Measurements from ENCODE around the gene KDM4C.
"Not testable (repeated sequence)": the region's sequence is repeated elsewhere in the genome, so short reads cannot be mapped to it uniquely, and the experiment has no call there.

The KDM4C gene

DNA sequence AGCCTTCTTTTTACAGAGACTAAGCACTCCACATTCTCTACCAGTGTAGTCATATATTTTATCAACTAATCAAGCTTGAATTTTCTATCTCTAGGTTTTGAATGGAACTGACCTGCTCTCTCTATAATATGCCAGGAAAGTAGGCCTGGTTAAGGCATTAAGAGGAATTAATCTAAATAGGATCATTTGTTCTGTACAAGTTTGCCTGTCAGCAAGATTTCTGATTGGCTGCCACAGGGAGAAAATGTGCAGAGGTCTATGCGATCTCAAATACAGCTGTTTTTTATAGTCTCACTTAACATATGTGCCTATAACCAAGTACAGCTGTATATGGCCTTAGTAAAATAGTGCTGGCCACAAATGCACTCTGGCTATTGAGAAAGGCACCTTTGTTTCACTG lies 418.8 kb downstream of the KDM4C start:
- no peak for DNase-seq

DNA sequence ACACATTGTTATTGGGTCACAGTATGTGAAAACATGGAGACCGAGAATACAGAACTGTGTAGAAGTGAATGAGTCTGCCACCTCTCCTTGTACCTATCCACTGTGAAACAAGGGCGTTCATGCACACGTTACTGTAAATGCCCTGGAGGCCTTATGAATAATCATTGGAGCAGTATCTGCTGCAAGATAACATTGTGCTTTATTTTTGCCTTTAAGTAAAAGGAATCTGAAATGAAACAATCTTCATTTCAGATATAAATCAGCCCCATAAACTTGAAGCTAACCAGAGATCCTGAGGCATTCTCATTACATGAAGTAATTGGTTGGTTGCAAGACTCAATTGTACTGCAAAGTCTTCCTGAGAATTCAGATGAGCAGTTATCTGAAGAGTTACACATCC lies 419.6 kb downstream of the KDM4C start:
- DNase-seq: no peak

DNA sequence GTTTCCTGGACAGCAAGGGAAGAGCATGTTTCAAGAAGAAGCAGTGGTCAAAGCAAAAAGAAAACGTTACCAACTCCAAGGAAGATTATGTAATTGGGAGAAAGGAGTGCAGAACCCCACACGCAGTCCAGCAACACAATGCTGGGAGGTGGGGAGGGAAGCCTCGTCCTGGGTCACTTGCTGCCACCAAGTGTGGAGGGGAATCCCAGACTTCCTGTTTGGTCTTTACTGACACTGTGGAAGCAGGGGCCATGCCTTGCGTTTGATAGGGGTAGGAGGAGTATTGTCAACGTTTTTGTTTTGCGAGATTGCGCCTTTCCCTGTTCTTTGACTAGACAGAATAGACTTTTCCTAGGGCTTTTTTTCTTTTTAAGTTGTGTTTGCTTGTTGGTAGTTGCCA lies 421.0 kb downstream of the KDM4C start:
- DNase-seq: no peak

DNA sequence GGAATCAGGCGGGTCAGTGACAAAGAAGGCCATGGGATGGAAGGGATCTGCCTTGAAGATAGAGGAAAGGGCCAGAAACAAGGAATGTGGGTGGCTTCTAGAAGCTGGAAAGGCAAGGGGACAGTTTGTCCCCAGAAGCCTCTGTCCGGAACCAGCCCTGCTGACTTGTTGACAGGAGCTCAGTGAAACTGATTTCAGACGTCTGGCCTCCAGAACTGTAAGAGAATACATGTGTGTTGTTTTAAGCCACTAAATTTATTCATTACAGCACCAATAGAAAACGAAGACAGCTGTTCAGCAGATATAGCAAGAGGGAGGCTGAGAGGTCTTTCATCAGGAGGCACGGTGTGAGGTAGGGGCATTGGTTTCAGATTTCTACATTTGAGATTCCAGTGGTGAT lies 422.5 kb downstream of the KDM4C start:
- no peak for DNase-seq

DNA sequence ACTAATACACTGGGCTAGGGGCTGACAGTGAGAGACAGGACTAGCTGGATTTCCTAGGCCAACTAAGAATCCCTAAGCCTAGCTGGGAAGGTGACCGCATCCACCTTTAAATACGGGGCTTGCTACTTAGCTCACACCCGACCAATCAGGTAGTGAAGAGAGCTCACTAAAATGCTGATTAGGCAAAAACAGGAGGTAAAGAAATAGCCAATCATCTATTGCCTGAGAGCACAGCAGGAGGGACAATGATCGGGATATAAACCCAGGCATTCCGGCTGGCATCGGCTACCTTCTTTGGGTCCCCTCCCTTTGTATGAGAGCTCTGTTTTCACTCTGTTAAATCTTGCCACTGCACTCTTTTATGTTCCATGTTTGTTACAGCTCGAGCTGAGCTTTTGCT lies 425.4 kb downstream of the KDM4C start:
- not testable (repeated sequence) for DNase-seq

DNA sequence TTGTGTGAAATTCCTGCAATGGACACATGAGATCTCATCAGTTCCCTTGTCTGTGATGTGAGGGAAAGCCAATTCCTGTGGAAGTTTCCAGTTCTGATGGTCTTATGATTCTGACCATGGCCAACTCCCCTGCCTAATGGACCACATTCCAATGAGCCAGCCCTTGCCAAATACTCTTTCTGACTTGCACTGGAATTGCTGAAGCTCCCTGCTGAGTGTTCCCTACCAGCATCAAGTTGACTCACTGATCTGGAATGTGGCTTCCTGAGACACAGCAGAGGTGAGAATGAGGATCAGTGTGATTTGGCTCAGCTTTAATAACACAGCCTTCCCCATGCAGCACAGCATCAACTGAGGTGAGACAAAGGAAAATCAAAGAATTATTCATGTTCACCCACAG lies 427.8 kb downstream of the KDM4C start:
- DNase-seq: no peak

DNA sequence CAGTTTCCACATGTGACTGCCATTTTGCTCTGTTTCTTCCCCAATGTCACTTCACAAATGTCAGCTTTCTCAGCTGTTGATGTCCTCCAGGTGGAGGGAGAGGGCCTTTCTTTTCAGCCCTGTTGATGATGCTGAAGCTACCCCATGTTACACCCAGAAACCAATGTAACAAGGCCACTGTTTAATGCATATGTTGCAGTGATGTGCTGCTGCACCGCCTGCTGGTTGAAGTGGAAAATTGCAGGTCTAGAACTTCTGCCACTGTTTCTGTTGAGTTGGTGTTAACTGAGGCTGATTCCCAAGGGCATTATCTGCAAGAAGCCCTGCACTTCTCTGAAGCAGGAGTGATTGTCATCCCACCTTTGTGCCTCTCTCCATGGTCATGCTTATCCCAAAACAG lies 428.4 kb downstream of the KDM4C start:
- DNase-seq: no peak

DNA sequence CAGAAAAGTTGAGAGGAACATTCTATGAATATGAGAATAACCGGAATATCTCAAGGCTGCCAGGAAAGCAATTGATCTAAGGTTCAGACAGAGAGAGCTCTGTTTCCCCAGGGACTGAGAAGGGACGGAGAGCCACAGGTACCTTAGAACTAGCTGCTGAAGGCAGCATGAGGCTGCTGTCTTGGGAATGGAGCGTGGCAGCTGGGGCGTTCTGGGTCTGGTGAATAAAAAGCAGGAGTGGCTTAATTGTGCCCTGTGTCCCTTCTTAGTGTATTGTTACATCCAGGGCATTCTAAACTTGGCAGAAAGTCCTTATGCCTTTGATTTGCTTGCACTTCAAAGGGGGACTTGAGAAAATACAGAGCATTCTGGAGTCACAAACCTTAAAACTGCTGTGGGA lies 434.5 kb downstream of the KDM4C start:
- DNase-seq: no peak

DNA sequence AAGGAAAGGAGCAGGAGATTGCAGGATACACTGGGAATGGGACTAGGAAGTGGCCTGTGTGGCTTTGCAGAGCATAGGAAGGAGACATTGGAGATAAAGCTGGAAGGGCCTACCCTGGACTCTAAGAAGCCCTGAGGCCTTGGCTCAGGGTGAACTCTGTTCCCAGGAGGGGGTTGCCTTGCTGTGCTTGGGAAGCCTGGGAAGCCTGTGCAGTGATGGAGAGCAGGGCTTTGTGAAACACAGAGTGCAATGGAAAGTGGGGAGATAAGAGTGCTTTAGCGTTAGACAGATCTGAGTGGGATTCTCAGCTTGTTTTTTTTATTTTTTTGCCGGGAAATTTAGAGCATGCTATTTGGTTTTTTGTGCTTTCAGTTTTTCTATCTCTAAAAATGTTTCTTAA lies 437.8 kb downstream of the KDM4C start:
- DNase-seq: no peak

DNA sequence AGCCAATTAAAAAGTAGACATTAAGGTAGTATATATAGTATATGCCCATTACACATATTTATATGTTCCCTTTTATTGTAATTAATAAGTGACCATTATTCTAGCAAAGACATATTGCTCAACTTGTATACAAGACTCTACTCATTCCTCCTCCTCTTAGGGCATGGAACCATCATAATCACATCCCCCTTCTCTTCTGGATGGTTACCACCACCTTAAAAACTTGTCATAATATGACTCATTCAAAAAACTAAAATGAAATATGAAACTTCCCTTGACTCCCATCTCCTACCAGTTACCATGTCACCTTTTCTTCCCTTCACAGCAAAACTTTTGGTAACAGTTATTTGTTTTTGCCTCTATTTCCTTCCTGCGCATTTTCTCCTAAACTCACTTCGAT lies 438.7 kb downstream of the KDM4C start:
- no peak for DNase-seq

DNA sequence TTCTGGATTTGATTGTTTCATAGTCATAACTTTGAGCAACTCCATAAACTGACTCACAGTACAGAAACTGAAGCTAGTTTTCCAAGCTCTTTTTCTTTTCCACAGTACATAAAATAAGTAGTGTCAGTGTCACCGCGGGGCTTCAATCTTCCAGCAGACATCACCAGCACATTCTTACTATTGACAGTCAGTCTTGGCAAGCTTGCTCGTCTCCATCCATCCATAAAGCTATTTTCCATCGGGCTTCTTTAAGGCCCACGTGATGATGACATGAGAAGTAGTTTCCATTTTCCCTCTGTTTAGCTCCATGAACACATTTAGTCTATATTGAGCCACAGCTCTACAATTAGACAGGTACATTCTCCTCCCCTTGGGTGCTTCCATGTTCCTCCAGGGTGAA lies 443.4 kb downstream of the KDM4C start:
- no peak for DNase-seq

DNA sequence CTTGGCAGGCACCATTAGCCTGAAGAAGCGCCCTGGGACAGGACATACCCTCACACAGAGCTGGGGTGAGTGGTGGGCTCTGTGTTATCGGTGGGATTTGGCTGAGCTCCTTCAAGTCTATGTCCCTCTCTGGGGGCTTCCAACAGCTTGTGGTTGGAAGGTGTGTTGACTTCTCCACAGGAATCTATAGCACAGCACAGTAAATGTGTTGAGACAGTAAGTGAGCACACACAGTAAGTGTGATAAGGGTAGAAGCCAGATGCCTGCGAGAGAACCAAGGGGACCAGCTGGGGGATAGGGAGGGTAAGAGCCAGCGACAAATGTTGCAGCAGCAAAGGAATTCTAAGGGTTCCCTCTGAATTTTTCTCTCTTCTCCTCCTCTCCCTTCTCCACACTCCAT lies 448.0 kb downstream of the KDM4C start:
- no peak for DNase-seq

DNA sequence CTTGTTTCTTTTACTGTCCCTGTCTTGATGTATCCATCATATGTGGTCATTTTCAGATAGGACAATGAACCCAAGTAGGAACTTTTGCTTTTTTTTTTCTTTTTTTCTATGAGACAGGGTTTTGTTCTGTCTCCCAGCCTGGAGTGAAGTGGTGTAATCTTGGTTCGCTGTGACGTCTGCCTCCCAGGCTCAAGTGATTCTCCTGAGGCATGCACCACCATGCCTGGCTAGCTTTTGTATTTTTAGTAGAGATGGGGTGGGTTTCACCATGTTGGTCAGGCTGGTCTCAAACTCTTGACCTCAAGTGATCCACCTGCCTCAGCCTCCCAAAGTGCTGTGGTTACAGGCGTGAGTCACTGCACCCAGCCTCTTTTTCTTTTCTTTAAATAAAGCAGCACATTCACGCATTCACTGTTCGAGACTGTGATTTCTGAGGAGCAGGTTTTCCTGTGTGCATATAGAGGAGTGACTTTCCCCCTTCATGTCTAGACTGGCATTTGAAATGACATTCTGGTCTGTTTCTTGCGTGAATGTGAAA lies 448.5 kb downstream of the KDM4C start:
- DNase-seq: no peak

DNA sequence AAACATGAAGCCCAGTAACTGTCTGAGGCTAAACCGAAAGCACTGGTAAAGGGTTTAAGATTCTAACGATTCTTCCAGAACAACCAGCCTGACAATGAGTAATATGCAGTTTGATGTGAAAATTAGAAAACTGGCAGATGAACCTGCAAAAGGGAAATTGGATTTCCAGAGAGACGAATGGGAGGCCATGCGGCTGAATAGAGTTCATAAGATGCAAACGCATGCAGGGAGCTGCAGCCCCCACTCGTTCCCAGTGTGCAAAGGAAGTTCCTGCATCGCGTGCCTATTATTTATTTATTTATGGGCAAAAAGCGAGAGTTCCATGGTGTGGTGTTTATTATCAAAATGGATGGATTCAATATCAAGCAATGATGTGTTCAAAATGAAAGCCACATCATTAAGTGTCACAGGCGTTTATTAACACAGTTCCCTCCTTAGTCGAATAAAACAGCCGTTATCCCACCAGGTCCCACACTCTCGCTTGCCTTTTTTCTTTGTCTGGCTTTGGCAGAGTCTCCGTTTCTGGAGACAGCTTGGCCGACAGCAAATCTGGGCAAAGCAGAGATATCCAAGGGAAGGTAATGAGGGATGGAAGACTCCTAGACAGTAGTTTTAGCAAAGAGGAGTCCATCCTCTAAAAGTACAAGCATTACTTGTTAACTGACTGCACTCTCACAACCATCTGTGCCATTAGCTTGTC lies 451.4 kb downstream of the KDM4C start:
- no peak for DNase-seq

DNA sequence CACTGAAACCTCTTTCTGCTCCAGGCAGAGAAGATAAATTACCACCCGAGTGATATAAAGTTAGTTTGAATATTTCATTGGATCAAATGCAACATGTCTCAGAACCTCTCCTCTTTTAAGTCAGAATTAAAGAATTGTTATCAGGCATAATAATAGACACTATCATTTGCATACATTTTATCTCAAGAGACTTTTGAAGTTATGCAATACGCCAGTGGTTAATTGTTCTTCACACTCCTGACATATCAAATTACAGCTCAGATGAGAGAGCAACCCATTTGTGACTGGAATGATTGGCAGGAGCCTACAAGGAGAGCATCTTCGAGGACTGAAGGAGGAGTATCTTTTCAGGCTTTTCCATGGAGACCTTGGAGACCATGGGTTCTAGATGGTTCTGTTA lies 452.2 kb downstream of the KDM4C start:
- DNase-seq: no peak

DNA sequence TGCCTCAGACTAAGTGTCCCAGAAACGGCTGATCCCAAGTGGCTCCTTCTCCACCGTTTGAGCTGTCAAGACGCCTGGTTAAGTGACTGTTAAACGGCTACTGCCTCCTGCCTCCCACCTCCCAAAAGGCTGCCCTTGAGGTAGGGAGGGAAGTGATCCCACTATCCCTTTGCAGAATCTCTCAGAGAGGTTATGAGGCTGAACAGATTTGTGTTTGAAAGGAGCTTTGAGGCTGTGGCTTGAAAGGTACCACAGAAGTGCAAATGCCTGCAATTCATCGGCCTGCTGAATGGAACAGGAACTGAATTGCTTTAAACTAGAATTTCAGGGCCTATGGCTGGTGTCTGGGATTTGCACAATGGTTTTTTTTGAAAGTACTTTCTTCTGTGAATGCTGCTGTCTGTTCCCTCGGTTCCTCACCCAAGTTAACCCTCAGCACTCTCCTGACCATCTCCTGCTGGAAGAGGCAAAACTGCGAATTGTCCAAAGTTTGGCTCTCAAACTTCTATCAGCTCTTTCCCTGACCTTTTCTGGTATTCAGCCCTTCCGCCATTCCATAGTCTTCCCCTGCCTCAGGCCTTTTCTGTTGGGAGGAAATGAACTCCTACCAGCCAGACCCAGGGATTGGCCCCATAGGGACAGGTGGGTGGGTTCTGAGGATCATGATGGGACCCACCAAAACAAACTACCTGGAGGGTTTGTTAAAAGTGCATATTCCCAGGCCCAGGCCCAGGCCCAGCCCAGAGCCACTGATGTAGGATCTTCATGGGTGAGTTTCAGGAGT lies 453.3 kb downstream of the KDM4C start:
- no peak for DNase-seq

DNA sequence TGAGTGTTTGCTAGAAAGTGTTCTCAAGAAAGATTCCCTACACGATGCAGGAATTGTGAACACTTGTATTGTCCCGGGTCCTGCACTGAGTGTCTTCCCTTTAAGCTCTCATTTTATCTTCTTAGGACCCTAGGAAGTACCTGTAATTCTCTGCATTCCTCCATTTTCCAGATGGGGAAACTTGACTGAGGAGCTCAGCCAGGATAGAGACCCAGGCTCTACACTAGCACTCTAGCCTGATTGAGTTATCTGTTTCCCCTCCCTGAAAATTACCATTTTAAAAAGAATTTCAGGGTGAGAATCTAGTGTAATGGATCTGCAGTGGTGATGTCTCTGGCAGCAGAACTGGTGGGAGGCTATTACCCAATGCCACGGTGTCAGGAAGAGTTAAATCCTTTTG lies 453.9 kb downstream of the KDM4C start:
- no peak for DNase-seq

DNA sequence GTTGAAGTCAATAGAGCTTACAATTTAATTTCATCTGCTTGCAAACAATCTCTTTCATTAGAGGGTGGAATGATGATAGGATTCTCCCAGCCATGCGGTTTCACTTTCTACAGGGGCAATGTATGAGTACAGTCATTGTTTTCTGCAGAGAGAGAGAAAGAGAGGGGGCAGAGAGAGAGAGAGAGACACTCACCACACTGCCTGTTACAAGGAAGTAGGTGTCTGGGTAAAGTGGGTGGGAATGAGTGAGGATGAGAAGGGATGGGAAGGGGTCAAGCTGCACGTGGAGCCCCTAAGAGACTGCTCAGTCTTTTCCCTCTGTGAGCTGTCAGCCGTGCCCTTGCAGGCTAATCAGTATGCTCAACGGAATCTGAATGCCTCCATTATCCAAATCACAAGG lies 454.3 kb downstream of the KDM4C start:
- no peak for DNase-seq

DNA sequence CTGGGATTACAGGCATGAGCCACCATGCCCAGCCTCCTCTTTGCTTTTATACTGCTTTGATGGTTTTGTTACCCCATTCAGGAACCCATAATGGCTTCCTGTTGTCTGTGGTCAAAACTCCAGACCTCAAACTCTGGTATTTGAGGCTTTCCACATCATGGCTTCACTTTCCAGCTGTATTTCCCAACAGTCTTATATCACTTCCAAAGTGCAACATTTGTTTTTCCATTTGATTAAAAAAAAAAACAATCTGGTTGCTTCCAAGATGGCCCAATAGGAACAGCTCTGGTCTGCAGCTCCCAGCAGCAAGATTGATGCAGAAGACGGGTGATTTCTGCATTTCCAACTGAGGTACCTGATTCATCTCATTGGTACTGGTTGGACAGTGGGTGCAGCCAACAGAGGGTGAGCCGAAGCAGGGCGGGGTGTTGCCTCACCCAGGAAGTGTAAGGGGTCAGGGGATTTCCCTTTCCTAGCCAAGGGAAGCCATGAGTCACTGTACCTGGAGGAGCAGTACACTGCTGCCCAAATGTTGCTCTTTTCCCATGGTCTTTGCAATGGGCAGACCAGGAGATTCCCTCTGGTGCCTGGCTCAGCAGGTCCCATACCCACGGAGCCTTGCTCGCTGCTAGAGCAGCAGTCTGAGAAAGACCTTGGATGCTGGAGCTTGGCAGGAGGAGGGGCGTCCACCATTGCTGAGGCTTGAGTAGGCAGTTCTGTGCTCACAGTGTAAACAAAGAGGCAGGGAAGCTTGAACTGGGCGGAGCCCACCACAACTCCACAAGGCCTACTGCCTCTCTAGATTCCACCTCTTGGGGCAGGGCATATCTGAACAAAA lies 458.4 kb downstream of the KDM4C start:
- DNase-seq: no peak

DNA sequence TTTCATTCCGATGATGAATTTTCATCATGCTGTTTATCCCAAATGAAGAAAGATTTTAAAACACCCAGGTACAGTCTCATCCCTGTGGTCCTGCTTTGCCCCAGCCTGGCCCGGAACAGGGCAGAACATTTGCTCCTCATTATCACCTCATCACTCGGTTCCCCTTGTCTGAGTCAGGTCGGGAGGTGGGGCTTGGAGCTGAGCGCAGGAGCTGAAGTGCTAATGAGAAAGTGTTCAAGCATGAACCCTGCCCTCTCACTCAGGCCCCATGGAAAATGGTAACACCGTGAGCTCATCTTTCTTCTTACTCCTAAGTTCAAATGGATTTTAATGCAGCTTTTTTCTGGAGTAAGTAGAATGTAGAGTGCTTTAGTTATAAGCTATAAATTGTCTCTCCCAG lies 466.2 kb downstream of the KDM4C start:
- no peak for DNase-seq

Data from activated T-cell treated with anti-CD3 and anti-CD28 coated beads, Interleukin-2, amount 50 U/mL, for 1 hour (primary cell).